Right lung (tissue), 5 donors: ENCODE measurements around the gene GPC5. TPM values are rescaled to one million over a fixed set of nuclear protein-coding genes. Genes with fewer than 3 reads are reported as not detected.
"Not testable (repeated sequence)": the region's sequence is repeated elsewhere in the genome, so short reads cannot be mapped to it uniquely, and the experiment has no call there.

Experiments
- DNase-seq, 2 donors: peaks; one replicate each; pipeline ENCODE4 v3.0.0-alpha.2; 2013
- polyA plus RNA-seq, 5 donors: library from polyadenylated mRNA; unstranded; fragments of 120-200 nt; gene quantifications; one replicate each; pipeline versions ENCODE4 v1.2.1 to v1.2.3, GENCODE V29; 2013; ENCODE audit warnings: inconsistent platforms in 1 of 5, low replicate concordance in 1 of 5; ENCODE audit not compliant: insufficient read length in 5 of 5, insufficient read depth in 1 of 5

Gene GPC5
- polyA plus RNA-seq, 5 donors = 9.2 to 17.3 (median 14.9) TPM

DNA sequence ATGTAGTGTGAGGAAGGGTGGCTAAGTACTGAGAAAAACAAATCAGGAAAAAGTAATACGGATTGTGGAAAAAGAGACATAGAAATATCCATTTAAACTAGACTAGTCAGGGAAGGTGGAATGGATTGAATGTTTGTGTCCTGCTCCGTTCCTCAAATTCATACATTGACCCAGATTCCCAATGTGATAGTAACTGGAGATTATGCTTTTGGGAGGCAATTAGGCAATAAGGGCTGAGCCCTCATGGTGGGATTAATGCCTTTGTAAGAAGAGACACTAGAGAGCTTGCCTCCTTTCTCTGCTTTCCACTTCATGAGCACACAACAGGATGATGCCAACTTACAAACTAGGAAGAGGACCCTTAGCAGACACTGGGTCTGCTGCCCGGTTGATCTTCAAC lies 1063.0 kb downstream of the GPC5 start:
- no peak for DNase-seq

- no peak for DNase-seq
These were observed 1063.4 kb downstream of the GPC5 start for GRCh38 chr13:92461831-92462230.

DNA sequence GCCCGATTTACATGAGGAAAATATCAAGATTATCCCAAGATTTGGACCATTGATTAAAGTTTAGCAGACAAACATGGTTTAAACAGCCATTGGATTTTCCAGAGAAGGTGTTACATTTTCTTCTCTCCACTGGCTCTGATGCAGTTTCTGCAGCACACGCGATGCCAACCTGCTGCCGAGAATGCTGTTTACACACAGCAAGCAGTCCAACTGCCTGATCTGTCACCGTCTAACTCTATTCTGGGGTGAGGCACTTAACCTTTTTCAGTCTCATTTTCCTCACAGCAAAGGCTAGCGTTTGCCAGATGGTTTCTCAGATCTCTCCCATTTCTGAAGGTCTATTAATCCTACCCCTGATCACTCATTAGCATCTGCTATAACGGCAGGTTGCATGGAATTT lies 1064.7 kb downstream of the GPC5 start:
- no peak for DNase-seq

GRCh38 chr13:92473765-92474475 lies 1075.5 kb downstream of the GPC5 start:
- no peak for DNase-seq

DNA sequence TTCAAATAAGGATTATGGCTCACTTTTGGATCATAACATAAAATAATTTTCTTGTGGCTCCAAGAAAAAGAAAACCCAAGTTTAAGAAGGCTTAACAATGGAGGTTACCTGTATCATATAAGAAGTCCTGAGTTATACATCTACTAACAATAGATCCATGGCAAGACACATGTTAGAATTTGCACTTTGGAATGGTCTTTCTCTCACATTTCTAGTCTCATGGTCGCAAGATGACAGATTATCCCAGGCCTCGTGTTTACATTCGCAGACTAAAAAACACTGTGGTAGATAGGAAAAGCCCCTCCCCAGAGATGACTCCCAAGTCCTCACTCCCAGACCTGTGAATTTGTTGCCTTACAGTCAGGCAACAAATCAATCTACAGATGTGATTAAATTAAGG lies 1082.0 kb downstream of the GPC5 start:
- no peak for DNase-seq

DNA sequence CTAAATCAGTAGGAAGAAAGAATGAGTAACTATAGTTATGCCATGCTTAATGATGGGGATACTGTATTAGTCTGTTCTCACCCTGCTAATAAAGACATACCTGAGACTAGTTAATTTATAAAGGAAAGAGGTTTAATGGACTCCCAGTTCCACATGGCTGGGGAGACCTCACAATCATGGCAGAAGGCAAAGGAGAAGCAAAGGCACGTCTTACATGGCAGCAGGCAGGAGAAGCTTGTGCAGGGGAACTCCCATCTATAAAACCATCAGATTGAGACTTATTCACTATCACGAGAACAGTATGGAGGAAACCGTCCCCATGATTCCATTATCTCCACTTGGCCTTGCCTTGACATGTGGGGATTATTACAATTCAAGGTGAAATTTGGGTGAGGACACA lies 1084.4 kb downstream of the GPC5 start:
- DNase-seq = not testable (repeated sequence)

GRCh38 chr13:92483894-92484293 lies 1085.5 kb downstream of the GPC5 start:
- DNase-seq = no peak

GRCh38 chr13:92487238-92487637 lies 1088.8 kb downstream of the GPC5 start:
- DNase-seq = no peak

DNA sequence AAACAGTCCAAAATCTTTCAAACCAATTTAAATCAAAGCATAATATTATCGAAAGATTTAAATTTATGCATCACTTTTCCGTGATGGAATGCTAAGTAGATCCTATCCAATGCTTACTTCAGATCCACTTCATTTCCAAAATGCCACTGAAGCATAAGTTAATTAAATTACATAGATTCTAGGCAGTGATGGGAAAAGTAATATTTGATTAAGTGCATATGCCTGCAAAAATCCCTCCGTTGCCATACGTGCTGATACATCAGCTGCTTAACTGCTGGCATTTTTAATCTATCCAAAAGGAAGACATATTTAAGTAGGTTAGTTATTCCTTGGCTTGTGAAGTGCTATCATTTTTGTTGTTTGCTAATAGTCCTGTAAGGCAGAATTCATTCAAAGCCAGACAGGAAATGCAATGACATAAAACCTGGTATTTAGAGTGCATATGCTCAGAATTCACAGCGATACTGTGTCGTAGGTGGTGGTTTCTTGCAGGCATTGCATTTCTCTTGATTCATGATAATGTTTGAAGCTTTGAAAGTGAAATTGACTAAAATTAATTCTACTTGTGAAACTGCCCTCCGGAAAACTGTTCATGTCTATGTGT lies 1089.9 kb downstream of the GPC5 start:
- DNase-seq = no peak

- DNase-seq = no peak
These were observed 1093.4 kb downstream of the GPC5 start for GRCh38 chr13:92491839-92492238.

DNA sequence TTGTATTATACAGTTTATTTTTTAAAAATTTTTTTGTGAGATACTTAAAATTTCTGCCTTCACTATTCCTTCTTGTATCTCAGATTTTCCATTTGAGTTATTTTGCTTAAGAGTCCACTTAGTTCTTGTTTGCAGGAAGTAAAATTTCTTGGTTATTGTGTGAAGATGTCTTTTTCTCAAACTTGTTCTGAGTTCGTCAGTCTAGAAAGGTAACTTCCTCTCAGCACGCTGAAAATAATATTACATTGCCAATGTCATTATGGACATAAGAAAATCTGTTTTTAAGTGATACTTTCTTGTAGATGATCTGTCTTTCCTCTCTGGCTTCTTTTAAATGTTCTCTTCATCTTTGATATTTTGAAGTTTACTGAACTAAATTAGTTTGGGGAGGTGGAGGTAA lies 1096.5 kb downstream of the GPC5 start:
- no peak for DNase-seq

GRCh38 chr13:92500192-92500591 lies 1101.8 kb downstream of the GPC5 start:
- no peak for DNase-seq

GRCh38 chr13:92510416-92510815 lies 1112.0 kb downstream of the GPC5 start:
- no peak for DNase-seq

DNA sequence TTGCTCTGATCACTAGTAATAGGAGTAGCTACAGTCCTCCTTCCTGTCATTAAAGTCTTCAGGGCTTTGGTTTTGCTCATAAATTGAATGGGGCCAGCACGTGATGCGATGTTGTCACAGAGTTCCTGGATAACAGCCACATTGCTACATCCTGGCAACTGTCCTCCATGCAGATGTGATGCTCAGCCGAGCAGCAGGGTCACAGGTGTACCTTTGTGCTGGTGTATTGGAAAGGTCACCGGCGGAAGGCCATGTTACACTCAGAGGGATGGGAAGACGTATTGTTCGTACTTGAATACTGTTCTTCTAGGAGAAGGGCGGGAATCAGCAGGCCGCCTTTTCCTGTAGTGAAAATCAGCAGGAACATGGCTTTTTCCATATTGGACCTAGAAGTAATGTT lies 1114.4 kb downstream of the GPC5 start:
- DNase-seq = no peak

- DNase-seq = no peak
These were observed 1115.3 kb downstream of the GPC5 start for GRCh38 chr13:92513672-92514071.

- DNase-seq = no peak
These were observed 1116.2 kb downstream of the GPC5 start for GRCh38 chr13:92514420-92515125.

- not testable (repeated sequence) for DNase-seq
These were observed 1118.5 kb downstream of the GPC5 start for GRCh38 chr13:92516878-92517277.

DNA sequence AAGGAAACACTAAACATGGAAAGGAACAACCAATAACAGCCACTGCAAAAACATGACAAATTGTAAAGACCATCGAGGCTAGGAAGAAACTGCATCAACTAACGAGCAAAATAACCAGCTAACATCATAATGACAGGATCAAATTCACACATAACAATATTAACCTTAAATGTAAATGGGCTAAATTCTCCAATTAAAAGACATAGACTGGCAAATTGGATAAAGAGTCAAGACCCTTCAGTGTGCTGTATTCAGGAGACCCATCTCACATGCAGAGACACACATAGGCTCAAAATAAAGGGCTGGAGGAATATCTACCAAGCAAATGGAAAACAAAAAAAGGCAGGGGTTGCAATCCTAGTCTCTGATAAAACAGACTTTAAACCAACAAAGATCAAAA lies 1120.2 kb downstream of the GPC5 start:
- DNase-seq = not testable (repeated sequence)

DNA sequence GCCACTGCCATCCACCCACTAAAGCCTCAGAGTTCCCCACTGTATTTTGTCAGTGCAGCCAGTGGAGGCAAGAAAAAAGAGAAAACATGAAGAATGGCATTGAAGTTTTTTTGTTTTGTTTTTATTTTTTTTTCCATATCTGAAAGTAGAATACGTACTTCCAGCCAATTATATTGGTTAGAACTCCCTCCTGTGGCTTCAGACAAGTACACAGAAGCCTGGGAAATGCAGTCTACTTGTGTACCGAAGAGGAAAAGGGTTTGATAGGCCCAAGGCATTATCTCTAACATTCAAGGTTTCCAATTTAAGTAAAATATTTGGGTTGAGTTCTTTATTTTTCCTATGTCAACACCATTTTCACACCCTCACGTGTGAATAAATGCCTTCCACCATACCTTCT lies 1131.9 kb downstream of the GPC5 start:
- DNase-seq = peak; percentile 0 to 5

- DNase-seq = no peak
These were observed 1137.0 kb downstream of the GPC5 start for GRCh38 chr13:92535222-92536006.

GRCh38 chr13:92537471-92537870 lies 1139.0 kb downstream of the GPC5 start:
- no peak for DNase-seq

DNA sequence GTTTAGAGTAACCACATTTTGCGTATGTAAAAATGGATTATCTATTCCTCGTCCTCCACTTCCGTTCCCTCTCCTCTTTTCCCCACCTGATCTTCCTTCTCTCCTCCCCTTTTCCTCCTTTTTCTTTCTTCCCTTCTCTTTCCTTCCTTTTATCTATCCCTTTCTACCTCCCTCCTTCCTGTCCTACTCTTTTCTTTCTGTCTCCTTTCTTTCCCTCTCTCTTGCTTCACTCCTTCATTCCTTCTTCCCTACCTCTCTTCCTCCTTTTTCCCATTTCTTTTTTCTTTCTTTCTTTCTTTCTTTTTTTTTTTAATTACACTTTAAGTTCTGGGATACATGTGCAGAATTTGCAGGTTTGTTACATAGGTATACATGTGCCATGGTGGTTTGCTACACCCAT lies 1139.7 kb downstream of the GPC5 start:
- no peak for DNase-seq
